ENCODE results near the gene BOLL. TPM values are rescaled to one million over a fixed set of nuclear protein-coding genes. Genes with fewer than 3 reads are reported as not detected.
"Not testable (repeated sequence)": the region's sequence is repeated elsewhere in the genome, so short reads cannot be mapped to it uniquely, and the experiment has no call there.

The BOLL gene
- total RNA-seq, 4 donors from 2014 or later, result not detected

- TF ChIP-seq CTCF (IDR thresholded peaks at IDR 0.05), result no peak
- TF ChIP-seq POLR2A (IDR thresholded peaks at IDR 0.05), result no peak
- no peak for DNase-seq
- no peak overlapping the region for H3K27ac ChIP-seq
- H3K9me3 ChIP-seq, result no peaks in the 10 kb centered on the region
- H3K36me3 ChIP-seq, result no peaks in the 10 kb centered on the region
- no peak overlapping the region for H3K4me3 ChIP-seq
- intact Hi-C loops (cut with DNase I; ENCODE audit: low total_unique reads), result no loop called here
- H3K27me3 ChIP-seq, result no peaks in the 10 kb centered on the region
- H3K4me1 ChIP-seq, result peaks cover 0 to 3% of the 10 kb centered on the region in 2 donors
Observed at GRCh38 chr2:197711578-197711977, 73.5 kb downstream of the BOLL start.

DNA sequence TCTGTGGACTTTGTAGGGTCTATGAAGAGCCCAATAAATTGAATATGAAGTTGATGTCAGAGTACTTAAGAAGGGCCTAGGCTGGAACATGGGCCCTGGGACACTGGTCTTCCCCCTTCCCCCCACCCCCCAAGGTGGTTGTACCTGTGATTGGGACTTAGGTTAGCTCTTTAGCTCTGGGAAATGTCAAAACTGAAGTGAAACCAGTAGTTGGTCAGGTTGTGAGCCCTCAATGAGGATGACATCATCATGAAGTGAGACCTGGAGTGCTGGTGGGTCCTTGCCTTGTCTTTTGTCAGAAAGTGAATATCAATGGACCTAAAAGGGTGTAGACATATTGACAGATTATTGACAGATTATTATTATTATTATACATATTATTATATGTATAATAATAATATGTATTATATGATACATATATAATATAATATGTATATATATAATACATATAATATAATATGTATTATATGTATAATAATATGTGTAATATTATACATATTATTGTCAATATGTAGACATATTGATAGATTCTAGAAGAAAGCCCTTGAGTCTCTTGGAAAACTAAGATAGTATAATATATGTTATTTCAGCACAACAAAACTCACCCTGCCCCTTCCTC is 74.6 kb downstream of the BOLL start:
- peaks cover 0 to 6% of the 10 kb centered on the region in 2 donors for H3K4me1 ChIP-seq
- H3K9me3 ChIP-seq, result no peaks in the 10 kb centered on the region
- intact Hi-C loops (cut with DNase I; ENCODE audit: low total_unique reads), result no loop called here
- no peak overlapping the region for H3K27ac ChIP-seq
- DNase-seq, result no peak
- no peak for TF ChIP-seq POLR2A (IDR thresholded peaks at IDR 0.05)
- no peak for TF ChIP-seq CTCF (IDR thresholded peaks at IDR 0.05)
- H3K4me3 ChIP-seq, result no peak overlapping the region
- H3K36me3 ChIP-seq, result no peaks in the 10 kb centered on the region
- no peaks in the 10 kb centered on the region for H3K27me3 ChIP-seq

DNA sequence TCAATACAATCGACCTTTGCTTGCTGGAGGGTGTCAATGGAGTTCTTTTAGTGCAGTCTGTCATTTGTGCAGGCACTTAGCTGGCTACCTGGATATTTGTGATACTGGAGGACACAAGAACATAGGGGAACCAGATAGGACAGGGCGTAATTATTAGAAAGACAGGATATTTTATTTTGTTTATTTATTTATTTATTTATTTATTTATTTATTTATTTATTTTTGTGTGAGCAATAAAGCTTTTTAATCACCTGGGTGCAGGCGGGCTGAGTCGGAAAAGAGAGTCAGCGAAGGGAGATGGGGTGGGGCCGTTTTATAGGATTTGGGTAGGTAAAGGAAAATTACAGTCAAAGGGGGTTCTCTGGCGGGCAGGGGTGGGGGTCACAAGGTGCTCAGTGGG is 76.0 kb downstream of the BOLL start:
- not testable (repeated sequence) for H3K4me3 ChIP-seq, DNase-seq, H3K36me3 ChIP-seq, H3K27ac ChIP-seq, H3K9me3 ChIP-seq, H3K27me3 ChIP-seq, H3K4me1 ChIP-seq
- intact Hi-C loops (cut with DNase I; ENCODE audit: low total_unique reads), result loop anchor here (10.0 kb wide), 1 partner anchor 586 kb away; no protein-coding TSS in a partner anchor

DNA sequence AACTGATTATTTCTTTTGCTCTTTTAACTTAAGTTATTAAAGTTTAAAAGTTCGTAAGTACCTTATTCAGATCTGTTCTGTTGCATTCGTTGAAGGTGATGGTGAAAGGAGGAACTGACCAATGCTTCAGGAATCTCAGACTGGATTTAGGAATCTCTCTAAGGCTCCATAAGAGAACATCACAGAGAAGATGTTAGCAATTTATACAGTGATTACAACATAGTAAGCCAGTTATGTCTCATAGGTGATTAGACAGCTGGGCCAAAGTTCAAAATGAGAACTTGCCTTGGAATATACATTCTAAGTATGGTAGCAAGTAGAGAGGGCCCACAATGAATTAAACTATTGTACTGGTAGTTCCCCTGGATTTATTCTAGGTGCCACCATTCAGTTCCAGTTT is 76.8 kb downstream of the BOLL start:
- DNase-seq, result no peak
- no peaks in the 10 kb centered on the region for H3K36me3 ChIP-seq
- peaks cover 0 to 6% of the 10 kb centered on the region in 2 donors for H3K4me1 ChIP-seq
- no peaks in the 10 kb centered on the region for H3K27me3 ChIP-seq
- H3K4me3 ChIP-seq, result no peak overlapping the region
- H3K27ac ChIP-seq, result no peak overlapping the region
- no peaks in the 10 kb centered on the region for H3K9me3 ChIP-seq
- intact Hi-C loops (cut with DNase I; ENCODE audit: low total_unique reads), result loop anchor here (10.0 kb wide), 1 partner anchor 586 kb away; no protein-coding TSS in a partner anchor
- no peak for TF ChIP-seq CTCF (IDR thresholded peaks at IDR 0.05)
- no peak for TF ChIP-seq POLR2A (IDR thresholded peaks at IDR 0.05)

- peaks cover 0 to 6% of the 10 kb centered on the region in 2 donors for H3K4me1 ChIP-seq
- intact Hi-C loops (cut with DNase I; ENCODE audit: low total_unique reads), result loop anchor here (10.0 kb wide), 1 partner anchor 587 kb away; no protein-coding TSS in a partner anchor
- H3K27me3 ChIP-seq, result no peaks in the 10 kb centered on the region
- H3K36me3 ChIP-seq, result no peaks in the 10 kb centered on the region
- H3K27ac ChIP-seq, result no peak overlapping the region
- TF ChIP-seq POLR2A (IDR thresholded peaks at IDR 0.05) (no peak), CTCF (IDR thresholded peaks at IDR 0.05) (peak; percentile 60 to 68 (median 62))
- H3K9me3 ChIP-seq, result no peaks in the 10 kb centered on the region
- peak overlapping the region in 1 of 2 donors; percentile 9 for H3K4me3 ChIP-seq
- DNase-seq, result no peak
Observed at GRCh38 chr2:197707316-197708213, 77.6 kb downstream of the BOLL start.
